Heart left ventricle (tissue), 16 donors: ENCODE data around the gene NSMF. TPM values are rescaled to one million over a fixed set of nuclear protein-coding genes. Genes with fewer than 3 reads are reported as not detected.
A peak's percentile ranks its signal among the peaks of the same experiment; 100 is the strongest.
"Not testable (repeated sequence)": the region's sequence is repeated elsewhere in the genome, so short reads cannot be mapped to it uniquely, and the experiment has no call there.

Experiments used
- ATAC-seq, 4 donors: fragments of 200-7000 bp; cut with Tn5 transposase; one replicate each; pipeline ENCODE4 v1.9.1; 2020 to 2022; ENCODE audit warnings: moderate library complexity in 4 of 4, mild to moderate bottlenecking in 3 of 4, moderate number of reproducible peaks in 1 of 4
- DNase-seq, 5 donors: peaks; one replicate each; pipeline ENCODE4 v3.0.0-alpha.2; 2020
- H3K27ac ChIP-seq, 12 donors: fragments of 200-600 bp; sonication (generic) in 4 of 12; one replicate each; pipeline versions ENCODE4 v1.5.0 to v1.8.0; 2016 to 2022; ENCODE audit warnings: mild to moderate bottlenecking in 2 of 12
- H3K27me3 ChIP-seq, 9 donors: fragments of 200-600 bp; sonication (generic) in 2 of 9; one replicate each; pipeline versions ENCODE4 v1.5.1 to v1.8.0; 2016 to 2022; ENCODE audit warnings: mild to moderate bottlenecking in 3 of 9
- H3K36me3 ChIP-seq, 9 donors: fragments of 200-600 bp; sonication (generic) in 2 of 9; one replicate each; pipeline versions ENCODE4 v1.5.0 to v1.8.0; 2018 to 2022; ENCODE audit warnings: mild to moderate bottlenecking in 2 of 9
- H3K4me1 ChIP-seq, 12 donors: fragments of 200-600 bp; sonication (generic) in 4 of 12; one replicate each; pipeline versions ENCODE4 v1.5.0 to v1.8.0; 2016 to 2022; ENCODE audit warnings: mild to moderate bottlenecking in 3 of 12
- H3K4me3 ChIP-seq, 12 donors: fragments of 200-600 bp; sonication (generic) in 4 of 12; one replicate each; pipeline versions ENCODE4 v1.5.0 to v1.8.0; 2017 to 2022; ENCODE audit warnings: mild to moderate bottlenecking in 9 of 12, moderate library complexity in 4 of 12
- H3K9me3 ChIP-seq, 12 donors: fragments of 200-600 bp; sonication (generic) in 4 of 12; one replicate each; pipeline versions ENCODE4 v1.5.0 to v1.8.0; 2016 to 2022; ENCODE audit warnings: mild to moderate bottlenecking in 1 of 12
- POLR2A ChIP-seq, 2 donors: fragments of 450-650 bp; IDR thresholded peaks; one replicate each; pipeline ENCODE4 v1.6.1; 2017; ENCODE audit warnings: antibody characterized with exemption in 2 of 2, mild to moderate bottlenecking in 2 of 2, moderate library complexity in 2 of 2
- WGBS, 4 donors: extraction: QIAGEN DNeasy Blood & Tissue Kit in 2 of 4; methylation state at CpG; one replicate each; pipeline versions ENCODE4 v1.1.5 to v1.1.7; 2013 to 2018; 5-methylcytosine and 5-hydroxymethylcytosine counted together
- intact Hi-C, 10 donors: fragments of 100-400 bp; cut with DNase I; formaldehyde crosslinking; loops; one replicate each; pipeline versions ENCODE4 v1.11.1 to v1.14.2; 2022
- polyA plus RNA-seq, 2 donors: library from polyadenylated mRNA; stranded (reverse); fragments of 200-250 nt; gene quantifications; one replicate each; pipeline ENCODE4 v1.2.3, GENCODE V29; 2013
- total RNA-seq, 9 donors: library from RNA; depleted of rRNA in 2 of 9; stranded (reverse); fragments of >200 nt in 2 of 9; fragmentation: NEBNext Ultra II Directional in 3 of 9; extraction: Animal tissue kit (Norgen Biotek cat#: 25700) in 3 of 9; gene quantifications; one replicate each; pipeline versions ENCODE4 v1.1.0 to v1.2.4, GENCODE V29; 2016 to 2023
- TF ChIP-seq, protein P1 (sequence below), 12 donors: fragments of 200-600 bp; sonication (generic) in 4 of 12; IDR thresholded peaks; one replicate each; pipeline versions ENCODE4 v1.5.0 to v1.8.0; 2018 to 2022; ENCODE audit warnings: antibody characterized with exemption in 12 of 12, mild to moderate bottlenecking in 5 of 12
- donor health status: ischemic (EF 13 %, LVEDD 7.1; RV severe dilation, severe dysfunction).
- donor health status: healthy with polysubstance abuse.
- donor health status: DM: no; HTN: yes; CAD: no.
- donor health status: DM: no; HTN: no; CAD: no.
- donor health status: ischemic (EF 25% LVEDD 6.9; RV normal size, moderate dysfunction).
- donor health status: ischemic (EF 25% LVEDD 5.7; RV mildly dilated, moderate dysfunction).
- donor health status: healthy.
- donor health status: DM: yes; HTN: yes; CAD: no.
- donor health status: ischemic (EF 35%, LVEDD 5.7; RV mildly dilated, moderate dysfunction).
- donor health status: nonischemic (EF 11% LVEDD 7.7; RV severe dilation, severe dysfunction).
- donor health status: DM: yes; HTN: yes; CAD: no.
- donor health status: PGD.
- donor health status: ischemic (EF 29% LVEDD 5.4; RV normal size, mild dysfunction).
- donor health status: nonischemic (EF 23%, LVEDD 6.1; RV moderate dilation, normal function).

The NSMF gene
- total and polyA plus RNA-seq, 11 donors: 7.5 to 22.1 (median 13.4) TPM

DNA sequence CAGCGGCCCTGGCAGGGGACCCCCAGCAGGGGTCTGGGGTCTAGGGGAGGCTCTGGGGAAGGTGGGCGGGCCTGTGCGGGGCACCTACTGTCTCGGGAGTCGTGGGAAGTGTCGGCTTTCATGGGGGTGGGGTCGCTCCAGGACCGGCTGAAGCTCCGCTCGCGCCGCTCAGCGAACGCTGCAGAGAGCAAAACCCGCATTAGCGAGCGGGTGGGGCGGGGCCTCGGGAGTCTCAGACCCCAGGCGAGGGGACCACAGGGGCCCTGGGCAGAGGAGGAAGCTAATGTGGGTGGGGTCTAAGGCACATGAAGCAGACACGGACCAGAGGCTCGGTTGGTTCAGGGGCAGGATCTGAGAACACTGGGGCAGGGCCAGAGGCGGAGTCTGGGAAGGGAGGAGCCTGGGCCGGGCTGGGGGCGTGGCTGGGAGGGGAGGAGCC is 5.5 kb downstream of the NSMF start:
- WGBS, 4 donors: 30 to 46% (median 40%) methylated on average over 8 to 25 of the region's 25 CpGs
- ATAC-seq (peak; percentile 55 to 83 (median 69)), DNase-seq (peak; percentile 70 to 89 (median 79))
- H3K4me1 ChIP-seq: peaks cover 0 to 32% (median 17%) of the 10 kb centered on the region in 12 donors
- TF ChIP-seq, protein P1, sequence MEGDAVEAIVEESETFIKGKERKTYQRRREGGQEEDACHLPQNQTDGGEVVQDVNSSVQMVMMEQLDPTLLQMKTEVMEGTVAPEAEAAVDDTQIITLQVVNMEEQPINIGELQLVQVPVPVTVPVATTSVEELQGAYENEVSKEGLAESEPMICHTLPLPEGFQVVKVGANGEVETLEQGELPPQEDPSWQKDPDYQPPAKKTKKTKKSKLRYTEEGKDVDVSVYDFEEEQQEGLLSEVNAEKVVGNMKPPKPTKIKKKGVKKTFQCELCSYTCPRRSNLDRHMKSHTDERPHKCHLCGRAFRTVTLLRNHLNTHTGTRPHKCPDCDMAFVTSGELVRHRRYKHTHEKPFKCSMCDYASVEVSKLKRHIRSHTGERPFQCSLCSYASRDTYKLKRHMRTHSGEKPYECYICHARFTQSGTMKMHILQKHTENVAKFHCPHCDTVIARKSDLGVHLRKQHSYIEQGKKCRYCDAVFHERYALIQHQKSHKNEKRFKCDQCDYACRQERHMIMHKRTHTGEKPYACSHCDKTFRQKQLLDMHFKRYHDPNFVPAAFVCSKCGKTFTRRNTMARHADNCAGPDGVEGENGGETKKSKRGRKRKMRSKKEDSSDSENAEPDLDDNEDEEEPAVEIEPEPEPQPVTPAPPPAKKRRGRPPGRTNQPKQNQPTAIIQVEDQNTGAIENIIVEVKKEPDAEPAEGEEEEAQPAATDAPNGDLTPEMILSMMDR (IDR thresholded peaks at IDR 0.05): no peak
- TF ChIP-seq POLR2A (IDR thresholded peaks at IDR 0.05): no peak
- H3K9me3 ChIP-seq: no peaks in the 10 kb centered on the region
- no peak overlapping the region for H3K27ac ChIP-seq
- H3K27me3 ChIP-seq: no peaks in the 10 kb centered on the region
- peaks cover 0 to 29% (median 3%) of the 10 kb centered on the region in 9 donors for H3K36me3 ChIP-seq
- intact Hi-C loops: no loop called here
- H3K4me3 ChIP-seq: peak overlapping the region in 9 of 12 donors; percentile 18 to 47 (median 38)

DNA sequence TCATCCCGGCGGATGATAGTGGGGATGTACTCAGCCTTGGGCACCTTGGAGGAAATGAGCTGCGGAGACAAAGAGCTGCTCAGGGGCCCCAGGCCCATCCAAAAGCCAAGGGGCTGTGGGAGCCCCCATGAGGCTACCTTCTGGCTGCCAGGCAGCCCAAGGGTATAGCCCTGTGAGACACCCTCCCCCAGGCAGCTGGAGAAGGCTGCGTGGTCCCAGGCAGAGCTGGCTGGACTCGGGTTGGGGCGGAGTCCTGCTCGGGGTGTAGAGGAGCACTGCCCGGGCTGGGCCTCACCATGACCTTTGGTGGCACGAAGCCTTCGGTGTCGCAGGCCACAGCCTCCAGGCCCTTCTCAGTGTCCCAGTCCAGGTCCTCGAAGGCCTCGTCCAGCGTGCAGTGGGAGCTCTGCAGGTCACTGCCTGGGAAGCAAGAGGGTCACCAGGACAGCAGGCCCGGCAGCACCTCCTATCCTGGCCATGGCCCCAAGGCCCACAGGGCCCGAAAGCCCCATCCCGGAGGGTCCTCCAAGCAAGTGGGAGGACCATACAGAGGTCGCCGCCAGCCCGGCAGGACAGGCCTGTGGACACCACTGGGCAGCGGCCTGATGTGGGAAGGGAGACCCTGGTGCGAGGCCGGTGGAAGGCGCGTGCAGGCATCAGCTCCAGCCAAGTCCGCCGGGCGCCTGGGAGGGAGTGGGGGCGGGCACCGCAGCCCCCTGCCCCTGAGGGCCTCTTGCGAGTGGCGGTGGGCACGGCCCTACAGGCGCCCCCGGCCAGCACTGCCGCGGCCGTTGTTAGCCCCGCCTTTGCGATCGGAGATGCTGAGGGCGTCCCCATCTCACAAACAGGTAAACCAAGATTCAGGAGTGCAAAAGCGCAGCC is 6.1 kb downstream of the NSMF start:
- Histone ChIP-seq H3K9me3 (no peaks in the 10 kb centered on the region), H3K27ac (no peak overlapping the region), H3K36me3 (peaks cover 0 to 29% (median 3%) of the 10 kb centered on the region in 9 donors), H3K4me3 (peak overlapping the region in 8 of 12 donors; percentile 18 to 47 (median 38)), H3K27me3 (no peaks in the 10 kb centered on the region), H3K4me1 (peaks cover 0 to 25% (median 11%) of the 10 kb centered on the region in 12 donors)
- DNase-seq (peak in 4 of 5 donors; percentile 29 to 72 (median 36)), ATAC-seq (peak in 1 of 4 donors; percentile 2)
- no peak for TF ChIP-seq POLR2A (IDR thresholded peaks at IDR 0.05)
- TF ChIP-seq, protein P1 (IDR thresholded peaks at IDR 0.05): no peak
- intact Hi-C loops: no loop called here
- WGBS, 4 donors: 90 to 94% (median 90%) methylated on average over 38 to 43 of the region's 43 CpGs

DNA sequence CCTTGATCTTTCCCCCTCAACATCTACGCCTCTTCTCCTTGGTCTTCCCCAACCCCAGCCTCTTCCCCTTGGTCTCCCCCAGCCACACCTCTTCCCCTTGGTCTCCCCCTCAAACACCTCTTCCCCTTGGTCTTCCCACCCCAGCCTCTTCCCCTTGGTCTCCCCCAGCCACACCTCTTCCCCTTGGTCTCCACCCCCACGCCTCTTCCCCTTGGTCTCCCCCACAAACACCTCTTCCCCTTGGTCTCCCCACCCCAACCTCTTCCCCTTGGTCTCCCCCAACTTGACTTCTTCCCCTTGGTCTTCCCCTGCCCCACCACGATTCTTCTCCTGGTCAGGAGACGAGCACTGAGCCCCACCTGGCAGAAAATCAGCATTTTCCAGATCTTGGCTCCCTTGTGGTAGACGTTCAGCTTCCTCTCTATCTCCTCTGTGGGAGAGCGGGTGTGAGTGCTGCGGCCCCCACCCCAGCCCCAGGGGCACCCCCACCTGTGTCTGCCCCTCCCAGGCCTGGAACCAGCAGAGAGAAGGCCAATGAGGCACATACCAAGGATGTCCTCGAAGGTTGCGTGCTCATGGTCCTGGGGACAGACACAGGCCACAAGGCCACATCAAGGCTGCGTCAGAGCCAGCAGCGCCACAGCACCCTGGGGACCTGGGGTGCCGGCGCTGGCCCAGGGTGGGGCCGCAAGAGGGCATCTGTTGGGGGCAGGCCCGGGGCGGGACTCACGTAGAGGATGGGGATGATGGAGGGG is 7.0 kb downstream of the NSMF start:
- peaks cover 0 to 26% (median 3%) of the 10 kb centered on the region in 9 donors for H3K36me3 ChIP-seq
- H3K27me3 ChIP-seq: no peaks in the 10 kb centered on the region
- H3K4me3 ChIP-seq: no peak overlapping the region
- WGBS, 4 donors: 93 to 95% (median 93%) methylated on average over 15 to 17 of the region's 17 CpGs
- TF ChIP-seq, protein P1 (IDR thresholded peaks at IDR 0.05): no peak
- TF ChIP-seq POLR2A (IDR thresholded peaks at IDR 0.05): no peak
- intact Hi-C loops: no loop called here
- no peak for ATAC-seq
- no peaks in the 10 kb centered on the region for H3K9me3 ChIP-seq
- peaks cover 0 to 22% (median 11%) of the 10 kb centered on the region in 12 donors for H3K4me1 ChIP-seq
- H3K27ac ChIP-seq: no peak overlapping the region
- peak in 4 of 5 donors; percentile 17 to 60 (median 25) for DNase-seq

DNA sequence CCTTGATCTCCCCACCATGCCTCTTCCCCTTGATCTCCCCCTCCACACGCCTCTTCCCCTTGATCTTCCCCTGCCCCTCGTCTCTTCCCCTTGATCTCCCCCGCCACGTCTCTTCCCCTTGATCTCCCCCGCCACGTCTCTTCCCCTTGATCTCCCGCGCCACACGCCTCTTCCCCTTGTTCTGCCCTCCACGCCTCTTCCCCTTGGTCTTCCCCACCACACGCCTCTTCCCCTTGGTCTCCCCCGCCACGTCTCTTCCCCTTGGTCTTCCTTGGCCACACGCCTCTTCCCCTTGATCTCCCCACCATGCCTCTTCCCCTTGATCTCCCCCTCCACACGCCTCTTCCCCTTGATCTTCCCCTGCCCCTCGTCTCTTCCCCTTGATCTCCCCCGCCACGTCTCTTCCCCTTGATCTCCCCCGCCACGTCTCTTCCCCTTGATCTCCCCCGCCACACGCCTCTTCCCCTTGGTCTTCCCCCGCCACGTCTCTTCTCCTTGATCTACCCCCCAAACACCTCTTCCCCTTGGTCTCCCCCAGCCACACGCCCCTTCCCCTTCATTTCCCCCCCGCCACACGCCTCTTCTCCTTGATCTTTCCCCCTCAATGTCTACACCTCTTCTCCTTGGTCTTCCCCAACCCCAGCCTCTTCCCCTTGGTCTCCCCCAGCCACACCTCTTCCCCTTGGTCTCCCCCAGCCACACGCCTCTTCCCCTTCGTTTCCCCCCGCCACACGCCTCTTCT is 7.7 kb downstream of the NSMF start:
- ATAC-seq, H3K9me3 ChIP-seq, H3K4me3 ChIP-seq, H3K27ac ChIP-seq, H3K27me3 ChIP-seq, intact Hi-C loops: not testable (repeated sequence)
- DNase-seq: peak in 2 of 5 donors; percentile 2 to 19
- WGBS, 4 donors: 84 to 92% (median 88%) methylated on average over 8 to 20 of the region's 31 CpGs
- Histone ChIP-seq H3K4me1 (peaks cover 0 to 22% (median 11%) of the 10 kb centered on the region in 12 donors), H3K36me3 (peaks cover 0 to 19% (median 3%) of the 10 kb centered on the region in 9 donors)

DNA sequence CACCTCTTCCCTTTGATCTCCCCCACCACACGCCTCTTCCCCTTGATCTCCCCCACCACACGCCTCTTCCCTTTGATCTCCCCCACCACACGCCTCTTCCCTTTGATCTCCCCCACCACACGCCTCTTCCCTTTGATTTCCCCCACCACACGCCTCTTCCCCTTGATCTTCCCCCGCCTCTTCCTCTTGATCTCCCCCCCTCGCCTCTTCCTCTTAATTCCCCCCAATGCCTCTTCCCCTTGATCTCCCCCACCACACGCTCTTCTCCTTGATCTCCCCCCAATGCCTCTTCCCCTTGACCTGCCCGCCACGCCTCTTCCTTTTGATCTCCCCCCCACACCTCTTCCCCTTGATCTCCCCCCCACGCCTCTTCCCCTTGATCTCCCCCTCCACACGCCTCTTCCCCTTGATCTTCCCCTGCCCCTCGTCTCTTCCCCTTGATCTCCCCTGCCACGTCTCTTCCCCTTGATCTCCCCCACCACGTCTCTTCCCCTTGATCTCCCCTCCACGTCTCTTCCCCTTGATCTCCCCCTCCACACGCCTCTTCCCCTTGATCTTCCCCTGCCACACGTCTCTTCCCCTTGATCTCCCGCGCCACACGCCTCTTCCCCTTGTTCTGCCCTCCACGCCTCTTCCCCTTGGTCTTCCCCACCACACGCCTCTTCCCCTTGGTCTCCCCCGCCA is 8.5 kb downstream of the NSMF start:
- ATAC-seq, H3K27me3 ChIP-seq, H3K27ac ChIP-seq, intact Hi-C loops, H3K4me3 ChIP-seq, H3K9me3 ChIP-seq: not testable (repeated sequence)
- WGBS, 4 donors: 83 to 91% (median 88%) methylated on average over 21 to 24 of the region's 24 CpGs
- Histone ChIP-seq H3K4me1 (peaks cover 0 to 27% (median 11%) of the 10 kb centered on the region in 12 donors), H3K36me3 (peaks cover 0 to 16% (median 3%) of the 10 kb centered on the region in 9 donors)
- peak in 3 of 5 donors; percentile 19 to 28 (median 20) for DNase-seq
